SJCRH30 (cell line): ENCODE measurements around the gene CYSTM1. TPM values are rescaled to one million over a fixed set of nuclear protein-coding genes. Genes with fewer than 3 reads are reported as not detected.

ENCODE experiments used
- DNase-seq, 2 experiments: peaks; one replicate each; pipeline ENCODE4 v3.0.0-alpha.2; 2015 to 2020
- H3K27ac ChIP-seq: fragments of 250-450 bp; sonication (Bioruptor Pico); 2 replicates; pipeline ENCODE4 v1.5.1; 2020; ENCODE audit warnings: mild to moderate bottlenecking, moderate library complexity
- H3K27me3 ChIP-seq: fragments of 250-450 bp; sonication (Bioruptor Pico); 2 replicates; pipeline ENCODE4 v1.5.1; 2020; ENCODE audit warnings: mild to moderate bottlenecking, moderate library complexity
- H3K36me3 ChIP-seq: fragments of 250-450 bp; sonication (Bioruptor Pico); 2 replicates; pipeline ENCODE4 v1.5.1; 2020; ENCODE audit warnings: mild to moderate bottlenecking, moderate library complexity
- H3K4me1 ChIP-seq: fragments of 250-450 bp; sonication (Bioruptor Pico); 2 replicates; pipeline ENCODE4 v1.5.1; 2020; ENCODE audit warnings: mild to moderate bottlenecking, moderate library complexity
- H3K4me3 ChIP-seq: fragments of 250-450 bp; sonication (Bioruptor Pico); 2 replicates; pipeline ENCODE4 v1.5.1; 2020; ENCODE audit warnings: mild to moderate bottlenecking, moderate library complexity
- H3K9me3 ChIP-seq: fragments of 250-450 bp; sonication (Bioruptor Pico); replicated peaks from 2 replicates; pipeline ENCODE4 v1.5.1; 2020; ENCODE audit warnings: mild to moderate bottlenecking, moderate library complexity
- total RNA-seq: library from RNA; depleted of rRNA; stranded (reverse); fragments of >200 nt; shearing (Covaris generic); gene quantifications from 2 replicates; pipeline ENCODE4 v1.2.3, GENCODE V29; 2014; rRNA removed

The CYSTM1 gene
- total RNA-seq, 1 experiment from 2014 or later = 10.5 TPM

- Histone ChIP-seq H3K27me3 (no peaks in the 10 kb centered on the region), H3K9me3 (no peaks in the 10 kb centered on the region), H3K4me3 (no peak overlapping the region), H3K36me3 (0 out of 2 replicates have a peak, but pooled peaks cover 2% of the 10 kb centered on the region), H3K27ac (no peak overlapping the region), H3K4me1 (peaks cover 4% of the 10 kb centered on the region; the same call in 1 of the 2 replicates)
- no peak for DNase-seq
These were observed 92.2 kb downstream of the CYSTM1 start for GRCh38 chr5:140267201-140267540.

GRCh38 chr5:140267559-140268018 lies 92.6 kb downstream of the CYSTM1 start:
- peaks cover 2% of the 10 kb centered on the region; the same call in 1 of the 2 replicates for H3K4me1 ChIP-seq
- no peak for DNase-seq
- no peaks in the 10 kb centered on the region for H3K27me3 ChIP-seq
- H3K9me3 ChIP-seq = no peaks in the 10 kb centered on the region
- no peak overlapping the region for H3K27ac ChIP-seq
- peaks cover 2% of the 10 kb centered on the region; the same call in 1 of the 2 replicates for H3K36me3 ChIP-seq
- H3K4me3 ChIP-seq = no peak overlapping the region

DNA sequence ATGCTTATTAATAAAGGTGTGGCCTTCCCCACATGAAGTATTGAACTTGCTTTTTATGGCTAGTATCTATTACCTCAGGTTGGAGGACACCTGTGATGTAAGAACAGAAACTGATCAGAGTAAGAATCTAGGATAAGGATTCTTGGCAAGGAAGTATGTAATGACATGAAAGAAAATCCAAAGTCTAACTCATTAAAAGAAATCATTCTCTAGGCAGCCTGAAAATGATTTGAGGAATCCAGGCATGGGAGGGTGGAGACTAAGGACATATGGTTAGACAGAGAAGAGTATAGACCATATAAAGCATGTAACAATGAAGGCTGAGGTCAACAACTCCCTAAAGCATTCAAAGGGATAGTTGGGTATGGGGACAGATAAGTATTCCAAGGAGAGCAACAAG lies 95.0 kb downstream of the CYSTM1 start:
- no peaks in the 10 kb centered on the region for H3K4me1 ChIP-seq
- no peak for DNase-seq
- no peaks in the 10 kb centered on the region for H3K27me3 ChIP-seq
- no peak overlapping the region for H3K27ac ChIP-seq
- H3K9me3 ChIP-seq = no peaks in the 10 kb centered on the region
- H3K36me3 ChIP-seq = peaks cover 6% of the 10 kb centered on the region; the same call in 1 of the 2 replicates
- H3K4me3 ChIP-seq = no peak overlapping the region

DNA sequence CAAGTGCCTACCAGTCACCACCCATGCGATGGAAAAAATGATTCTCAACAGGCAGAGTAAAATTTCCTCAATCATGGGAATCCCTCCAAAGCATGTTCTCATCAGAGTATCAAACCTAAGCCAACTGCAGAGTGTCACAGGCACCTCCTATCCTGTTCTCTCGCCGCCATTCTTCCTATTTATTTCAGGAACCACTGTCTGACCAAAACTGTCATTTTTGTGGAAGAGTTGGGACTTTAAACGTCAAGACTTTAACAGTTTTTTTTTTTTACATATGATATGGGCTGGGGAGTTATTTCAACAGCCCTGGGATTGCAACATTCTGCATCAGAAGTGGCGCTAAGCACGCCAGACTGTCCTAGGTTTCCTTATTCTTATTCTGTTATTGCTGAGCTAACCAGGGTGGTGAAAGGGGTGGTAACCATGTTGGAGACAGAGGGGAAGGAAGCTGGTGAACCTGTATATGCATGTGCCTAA lies 98.5 kb downstream of the CYSTM1 start:
- no peak overlapping the region for H3K4me3 ChIP-seq
- peaks cover 19% of the 10 kb centered on the region for H3K36me3 ChIP-seq
- H3K9me3 ChIP-seq = no peaks in the 10 kb centered on the region
- H3K27me3 ChIP-seq = no peaks in the 10 kb centered on the region
- no peaks in the 10 kb centered on the region for H3K4me1 ChIP-seq
- H3K27ac ChIP-seq = no peak overlapping the region
- DNase-seq = no peak

DNA sequence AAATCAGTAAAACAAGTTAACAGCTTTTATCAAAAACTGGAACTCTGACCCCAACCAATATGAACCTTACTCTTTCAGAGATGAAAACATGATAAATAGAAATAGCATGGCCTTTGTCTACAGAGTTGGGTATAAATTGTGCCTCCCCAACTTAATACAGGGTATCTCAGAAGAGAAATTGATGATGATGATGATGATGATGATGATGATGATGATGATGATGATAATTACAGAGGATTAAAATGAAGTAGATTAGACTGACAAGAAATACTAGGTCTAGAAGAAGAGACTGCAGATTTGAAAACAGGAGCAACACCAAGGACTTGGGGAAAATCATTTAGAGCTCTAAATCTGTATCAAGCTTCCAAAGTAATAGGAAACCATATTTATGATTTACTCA lies 100.8 kb downstream of the CYSTM1 start:
- H3K4me3 ChIP-seq = no peak overlapping the region
- no peaks in the 10 kb centered on the region for H3K4me1 ChIP-seq
- H3K9me3 ChIP-seq = no peaks in the 10 kb centered on the region
- H3K27me3 ChIP-seq = no peaks in the 10 kb centered on the region
- DNase-seq = no peak
- H3K27ac ChIP-seq = no peak overlapping the region
- peaks cover 24% of the 10 kb centered on the region for H3K36me3 ChIP-seq

- no peak overlapping the region for H3K4me3 ChIP-seq
- H3K27me3 ChIP-seq = no peaks in the 10 kb centered on the region
- H3K9me3 ChIP-seq = no peaks in the 10 kb centered on the region
- no peak for DNase-seq
- H3K4me1 ChIP-seq = no peaks in the 10 kb centered on the region
- H3K27ac ChIP-seq = no peak overlapping the region
- peaks cover 15% of the 10 kb centered on the region for H3K36me3 ChIP-seq
These were observed 107.3 kb downstream of the CYSTM1 start for GRCh38 chr5:140282266-140282665.

GRCh38 chr5:140284013-140284412 lies 109.0 kb downstream of the CYSTM1 start:
- no peaks in the 10 kb centered on the region for H3K4me1 ChIP-seq
- H3K27ac ChIP-seq = no peak overlapping the region
- DNase-seq = no peak
- H3K9me3 ChIP-seq = no peaks in the 10 kb centered on the region
- no peaks in the 10 kb centered on the region for H3K27me3 ChIP-seq
- peaks cover 5% of the 10 kb centered on the region; the same call in 1 of the 2 replicates for H3K36me3 ChIP-seq
- H3K4me3 ChIP-seq = no peak overlapping the region

- no peaks in the 10 kb centered on the region for H3K27me3 ChIP-seq
- no peaks in the 10 kb centered on the region for H3K9me3 ChIP-seq
- DNase-seq = no peak
- H3K4me3 ChIP-seq = no peak overlapping the region
- no peak overlapping the region for H3K27ac ChIP-seq
- no peaks in the 10 kb centered on the region for H3K4me1 ChIP-seq
- H3K36me3 ChIP-seq = no peaks in the 10 kb centered on the region; the same call in 1 of the 2 replicates
These were observed 111.4 kb downstream of the CYSTM1 start for GRCh38 chr5:140286424-140286823.

DNA sequence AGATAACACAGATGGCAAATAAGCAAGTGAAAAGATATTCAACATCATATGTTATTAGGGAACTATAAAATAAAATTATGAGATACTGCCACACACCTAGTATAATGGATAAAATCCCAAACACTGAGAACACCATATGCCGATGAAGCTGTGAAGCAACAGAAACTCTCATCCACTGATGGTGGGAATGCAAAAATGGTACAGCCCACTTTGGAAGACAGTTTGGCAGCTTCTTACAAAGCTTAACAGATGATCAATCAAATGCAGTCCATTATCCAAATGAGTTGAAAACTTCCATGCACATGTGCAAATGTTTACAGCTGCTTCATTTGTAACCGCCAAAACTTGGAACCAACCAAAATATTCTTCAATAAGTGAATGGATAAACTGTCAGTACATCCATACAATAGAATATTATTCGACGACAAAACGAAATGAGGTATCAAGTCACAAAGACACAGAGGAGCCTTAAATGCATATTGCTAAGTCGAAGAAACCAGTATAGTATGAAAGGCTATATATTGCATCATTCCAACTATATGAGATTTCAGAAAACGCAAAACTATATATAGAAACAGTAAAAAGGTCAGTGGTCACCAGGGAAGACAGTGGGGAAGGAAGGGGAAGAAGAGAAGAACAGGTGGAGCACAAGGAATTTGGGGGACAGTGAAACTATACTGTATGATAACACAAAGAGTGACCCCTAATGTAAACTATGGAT lies 113.0 kb downstream of the CYSTM1 start:
- no peaks in the 10 kb centered on the region for H3K9me3 ChIP-seq
- H3K4me3 ChIP-seq = no peak overlapping the region
- no peak overlapping the region for H3K27ac ChIP-seq
- peaks cover 2% of the 10 kb centered on the region for H3K36me3 ChIP-seq
- H3K4me1 ChIP-seq = no peaks in the 10 kb centered on the region
- H3K27me3 ChIP-seq = no peaks in the 10 kb centered on the region
- no peak for DNase-seq

DNA sequence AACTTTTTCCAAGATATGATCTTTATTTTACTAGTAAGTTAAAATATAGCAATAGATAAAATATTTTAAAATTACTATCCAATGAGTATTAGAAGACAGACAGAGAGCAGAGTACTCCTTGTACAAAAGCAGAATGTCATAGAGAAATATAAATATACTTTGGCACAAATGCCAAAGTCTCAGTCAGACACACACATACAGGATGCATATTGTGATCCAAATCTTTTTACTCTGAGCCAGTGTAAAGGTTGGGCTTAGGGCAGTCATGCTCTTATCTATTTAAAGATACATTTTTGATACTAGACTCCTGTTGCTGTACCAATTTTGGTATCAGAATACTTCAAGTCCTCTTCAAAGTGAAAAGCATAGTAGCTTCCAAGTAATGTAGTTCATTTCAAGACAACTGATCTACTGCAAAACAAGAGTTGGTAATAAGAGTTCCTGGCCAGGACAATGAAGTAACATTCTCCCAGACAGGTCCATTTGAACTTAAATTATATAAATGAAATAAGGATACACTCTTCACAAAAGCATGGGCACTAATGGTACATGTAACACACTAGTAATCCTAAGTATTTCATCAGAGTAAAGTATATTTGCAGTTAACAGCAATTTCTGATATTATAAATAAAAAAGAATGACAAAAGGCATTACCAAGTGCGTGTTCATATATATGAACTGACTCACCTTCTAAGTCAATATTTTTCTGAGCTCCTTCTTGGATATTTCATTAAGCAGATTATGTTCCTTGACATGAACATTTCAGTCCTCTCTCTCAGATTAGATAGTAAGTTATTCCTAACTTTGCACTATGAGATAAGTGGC lies 117.4 kb downstream of the CYSTM1 start:
- Histone ChIP-seq H3K9me3 (no peaks in the 10 kb centered on the region), H3K4me1 (peaks cover 13% of the 10 kb centered on the region), H3K27ac (no peak overlapping the region), H3K4me3 (no peak overlapping the region), H3K27me3 (no peaks in the 10 kb centered on the region), H3K36me3 (peaks cover 6% of the 10 kb centered on the region)
- no peak for DNase-seq

Other genes with a start within 250 kb of the CYSTM1 start
- gene NRG2, start 131.9 kb upstream of the CYSTM1 start, total RNA-seq = 0.06 TPM in 1 of 2 replicates, not detected in the other
- gene PURA, start 61.1 kb upstream of the CYSTM1 start, total RNA-seq = 8.3 and 10.0 TPM in 2 replicates
- gene IGIP, start 49.3 kb upstream of the CYSTM1 start, total RNA-seq = 1.5 and 1.6 TPM in 2 replicates
- 93.9 and 96.1 TPM in 2 replicates for gene PFDN1, start 127.9 kb downstream of the CYSTM1 start, total RNA-seq
- gene HBEGF, start 171.4 kb downstream of the CYSTM1 start, total RNA-seq = 6.5 and 7.1 TPM in 2 replicates
- not detected in 2 replicates for gene SLC4A9, start 185.0 kb downstream of the CYSTM1 start, total RNA-seq
- gene ANKHD1, start 226.6 kb downstream of the CYSTM1 start, total RNA-seq = 89.1 and 106 TPM in 2 replicates